HCT116 (cell line): ENCODE data around the gene DDX20. TPM values are rescaled to one million over a fixed set of nuclear protein-coding genes. Genes with fewer than 3 reads are reported as not detected.

Source experiments
- ATAC-seq: fragments of 200-7000 bp; cut with Tn5 transposase; 2 replicates; pipeline ENCODE4 v1.9.1; 2020; ENCODE audit warnings: mild to moderate bottlenecking, moderate library complexity
- BruUV-seq: library from RNA; stranded (reverse); fragments of 400-500 nt; replicated peaks from 2 replicates; lab custom pipeline; 2021; lab: Mats Ljungman, UMichigan
- CTCF ChIA-PET: fragments of 300-600 bp; sonication (Branson Sonifier 250); formaldehyde crosslinking; loops from one replicate; lab custom pipeline; 2021; ENCODE audit warnings: antibody characterized with exemption; lab: Charles Lee
- POLR2A ChIA-PET: fragments of 300-600, 350-600 bp; sonication (Branson Sonifier 250); formaldehyde crosslinking; loops from one replicate; lab custom pipeline; 2021; ENCODE audit warnings: antibody characterized with exemption; lab: Charles Lee
- RAD21 ChIA-PET, 2 experiments: fragments of 300-600 bp; sonication (Branson Sonifier 250); formaldehyde crosslinking; loops; one replicate each; lab custom pipeline; 2023; ENCODE audit warnings: low total read pairs in 2 of 2; ENCODE audit not compliant: uncharacterized antibody in 2 of 2, unreplicated experiment in 2 of 2, low non-redundant PET in 1 of 2; lab: Charles Lee
- DNase-seq: peaks from one replicate; pipeline ENCODE4 v3.0.0-alpha.2; 2010; ENCODE audit warnings: low read depth, low spot score
- H2AFZ ChIP-seq: fragments of 200-600 bp; shearing (Covaris generic), sonication (generic); 2 replicates; pipeline ENCODE4 v1.6.1; 2017; ENCODE audit warnings: low read depth, mixed run types, mixed read lengths, antibody characterized with exemption, low read length; ENCODE audit not compliant: poor library complexity, severe bottlenecking
- H3K27ac ChIP-seq: 2 replicates; pipeline ENCODE4 v1.5.1; 2012; ENCODE audit warnings: low read depth, low read length
- H3K27me3 ChIP-seq: fragments of 200-600 bp; sonication (generic); 2 replicates; pipeline ENCODE4 v1.6.1; 2016; ENCODE audit warnings: mixed run types, low read length, mixed read lengths; ENCODE audit not compliant: insufficient read depth
- H3K36me3 ChIP-seq, 2 experiments: fragments of 200-500 bp in 1 of 2; fragments of 200-600 bp in 1 of 2; sonication (Bioruptor generic) in 1 of 2; sonication (generic) in 1 of 2; 2 replicates each; pipeline versions ENCODE4 v1.5.1 to v1.6.1; 2014 to 2016; ENCODE audit warnings: low read length in 2 of 2, inconsistent platforms in 1 of 2, mixed read lengths in 1 of 2, mixed run types in 1 of 2; ENCODE audit not compliant: insufficient read depth in 2 of 2, control insufficient read depth in 1 of 2
- H3K4me1 ChIP-seq, 2 experiments: fragments of 200-600 bp in 1 of 2; sonication (generic) in 1 of 2; 2 replicates each; pipeline versions ENCODE4 v1.5.1 to v1.6.1; 2012 to 2017; ENCODE audit warnings: low read length in 2 of 2, inconsistent platforms in 1 of 2, mild to moderate bottlenecking in 1 of 2, mixed read lengths in 1 of 2, mixed run types in 1 of 2, moderate library complexity in 1 of 2; ENCODE audit not compliant: insufficient read depth in 2 of 2, control insufficient read depth in 1 of 2
- H3K4me2 ChIP-seq: fragments of 200-600 bp; sonication (generic); 2 replicates; pipeline ENCODE4 v1.6.1; 2017; ENCODE audit warnings: mixed run types, low read length, mixed read lengths
- H3K4me3 ChIP-seq, 2 experiments: fragments of 200-600 bp in 1 of 2; sonication (generic) in 1 of 2; replicated peaks in 1 of 2; 2 replicates each; pipeline ENCODE4 v1.5.1; 2011 to 2016; ENCODE audit warnings: low read length in 2 of 2, control low read depth in 1 of 2, low read depth in 1 of 2, mild to moderate bottlenecking in 1 of 2, mixed read lengths in 1 of 2, mixed run types in 1 of 2
- H3K79me2 ChIP-seq: fragments of 200-600 bp; sonication (generic); 2 replicates; pipeline ENCODE4 v1.6.1; 2017; ENCODE audit warnings: mild to moderate bottlenecking, mixed run types, low read length, moderate library complexity, mixed read lengths; ENCODE audit not compliant: insufficient read depth
- H3K9ac ChIP-seq: fragments of 200-600 bp; sonication (generic); 2 replicates; pipeline ENCODE4 v1.6.1; 2016; ENCODE audit warnings: low read length, mixed read lengths
- H3K9me2 ChIP-seq: fragments of 200-600 bp; sonication (generic), shearing (Covaris generic); 2 replicates; pipeline ENCODE4 v1.6.1; 2017; ENCODE audit warnings: mixed run types, mild to moderate bottlenecking, moderate library complexity; ENCODE audit not compliant: insufficient read depth
- H3K9me3 ChIP-seq, 2 experiments: fragments of 200-500 bp in 1 of 2; fragments of 200-600 bp in 1 of 2; sonication (Bioruptor generic) in 1 of 2; sonication (generic) in 1 of 2; 2 replicates each; pipeline ENCODE4 v1.6.1; 2014 to 2017; ENCODE audit warnings: low read length in 2 of 2, mixed read lengths in 2 of 2, inconsistent platforms in 1 of 2, low read depth in 1 of 2, mild to moderate bottlenecking in 1 of 2, mixed run types in 1 of 2, moderate library complexity in 1 of 2; ENCODE audit not compliant: control insufficient read depth in 1 of 2, insufficient read depth in 1 of 2
- H4K20me1 ChIP-seq: fragments of 200-600 bp; sonication (generic), shearing (Covaris generic); 2 replicates; pipeline ENCODE4 v1.6.1; 2017; ENCODE audit warnings: mixed run types, mild to moderate bottlenecking, moderate library complexity; ENCODE audit not compliant: insufficient read depth
- CEBPB ChIP-seq: IDR thresholded peaks from 2 replicates; pipeline ENCODE4 v1.6.1; 2012; ENCODE audit warnings: low read depth
- ELF1 ChIP-seq: IDR thresholded peaks from 2 replicates; pipeline ENCODE4 v1.6.1; 2012; ENCODE audit warnings: low read depth, borderline replicate concordance
- EZH2 ChIP-seq: fragments of 200-600 bp; sonication (generic); IDR thresholded peaks from 2 replicates; pipeline ENCODE4 v1.6.1; 2017; ENCODE audit warnings: antibody characterized with exemption, mixed run types
- FOSL1 ChIP-seq: IDR thresholded peaks from 2 replicates; pipeline ENCODE4 v1.6.1; 2012; ENCODE audit warnings: low read depth
- JUND ChIP-seq: IDR thresholded peaks from 2 replicates; pipeline ENCODE4 v1.6.1; 2012
- POLR2A ChIP-seq: IDR thresholded peaks from 2 replicates; pipeline ENCODE4 v1.7.0; 2011; ENCODE audit warnings: borderline replicate concordance; ENCODE audit not compliant: insufficient read depth, insufficient read length; ENCODE audit errors: extremely low read depth
- RAD21 ChIP-seq: IDR thresholded peaks from 2 replicates; pipeline ENCODE4 v1.6.1; 2012; ENCODE audit warnings: low read depth, mild to moderate bottlenecking
- SP1 ChIP-seq: IDR thresholded peaks from 2 replicates; pipeline ENCODE4 v1.6.1; 2012; ENCODE audit warnings: low read depth
- TCF7L2 ChIP-seq: IDR thresholded peaks from 2 replicates; pipeline ENCODE4 v1.7.0; 2011; ENCODE audit warnings: borderline replicate concordance, inconsistent platforms; ENCODE audit not compliant: insufficient read depth, insufficient read length; ENCODE audit errors: extremely low read depth
- ZBTB33 ChIP-seq: IDR thresholded peaks from 2 replicates; pipeline ENCODE4 v1.6.1; 2011; ENCODE audit warnings: mild to moderate bottlenecking, low read length, moderate library complexity; ENCODE audit not compliant: insufficient replicate concordance; ENCODE audit errors: extremely low read depth
- ZFX ChIP-seq: fragments of 450-650 bp; IDR thresholded peaks from 2 replicates; pipeline ENCODE4 v1.6.1; 2017
- ZNF274 ChIP-seq: fragments of 200-500 bp; sonication (Bioruptor generic); IDR thresholded peaks from 2 replicates; pipeline ENCODE4 v1.6.1; 2014; ENCODE audit warnings: mild to moderate bottlenecking, low read depth, low read length, inconsistent platforms
- intact Hi-C: fragments of 100-400 bp; cut with micrococcal nuclease; formaldehyde crosslinking; loops from 2 replicates; pipeline ENCODE4 v1.10.0; 2022
- total RNA-seq: library from RNA; stranded (reverse); gene quantifications from one replicate; pipeline ENCODE4 v1.2.1, GENCODE V29; 2021; ENCODE audit not compliant: unreplicated experiment

Gene DDX20
- total RNA-seq, 1 experiment from 2014 or later = 14.9 TPM

- no peaks in the 10 kb centered on the region for H3K36me3 ChIP-seq
- CTCF ChIA-PET = no interaction called here
- no peak overlapping the region for H3K4me2 ChIP-seq
- BruUV-seq = no TSS peak
- H3K9me3 ChIP-seq = no peaks in the 10 kb centered on the region
- RAD21 ChIA-PET = no interaction called here
- intact Hi-C loops = no loop called here
- H3K9me2 ChIP-seq = no peaks in the 10 kb centered on the region
- H3K4me3 ChIP-seq = no peak overlapping the region
- no peak for DNase-seq
- H3K9ac ChIP-seq = no peak overlapping the region
- no peak for ATAC-seq
- H3K4me1 ChIP-seq = no peaks in the 10 kb centered on the region
- POLR2A ChIA-PET = no interaction called here
- no peak for TF ChIP-seq JUND
- TF ChIP-seq TCF7L2 = no peak
- TF ChIP-seq POLR2A = no peak
- TF ChIP-seq EZH2 = no peak
- TF ChIP-seq ZBTB33 = no peak
- no peak for TF ChIP-seq ZFX
- TF ChIP-seq ELF1 = no peak
- TF ChIP-seq RAD21 = no peak
- TF ChIP-seq SP1 = no peak
- TF ChIP-seq FOSL1 = no peak
- no peak for TF ChIP-seq ZNF274
- no peak for TF ChIP-seq CEBPB
- H2AFZ ChIP-seq = no peak overlapping the region
- H3K27me3 ChIP-seq = no peaks in the 10 kb centered on the region
- no peaks in the 10 kb centered on the region for H3K79me2 ChIP-seq
- no peaks in the 10 kb centered on the region for H4K20me1 ChIP-seq
- no peak overlapping the region for H3K27ac ChIP-seq
These were observed 21.2 kb downstream of the DDX20 start for GRCh38 chr1:111776861-111777260.
